GM19452 (cell line): ENCODE measurements around the gene NGB.

Experiments used
- ATAC-seq: cut with Tn5 transposase; IDR thresholded peaks from one replicate; pipeline ENCODE4 v1.9.1; 2021; ENCODE audit not compliant: unreplicated experiment

NGB gene

GRCh38 chr14:77238996-77239395, 32.0 kb downstream of the NGB start:
- no peak for ATAC-seq

DNA sequence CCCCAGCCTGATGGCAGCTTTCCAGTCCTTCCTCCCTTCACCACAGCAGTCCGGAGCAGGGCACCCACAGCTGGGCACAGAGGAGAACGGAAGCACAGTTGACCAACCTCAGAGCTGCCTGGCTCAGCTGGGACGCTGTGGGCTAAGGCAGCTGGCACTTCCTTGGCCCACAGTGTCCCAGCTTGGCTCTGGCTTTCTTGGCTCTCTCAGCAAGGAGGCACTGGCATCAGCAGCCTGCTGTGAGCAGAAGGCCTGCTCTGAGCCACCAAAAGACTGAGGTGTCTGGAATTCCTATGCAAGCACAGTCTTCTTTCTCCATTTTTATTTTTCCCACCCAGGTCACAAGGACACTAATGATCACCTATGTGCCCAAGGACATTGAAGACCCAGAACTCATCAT, 32.6 kb downstream of the NGB start:
- ATAC-seq = no peak

DNA sequence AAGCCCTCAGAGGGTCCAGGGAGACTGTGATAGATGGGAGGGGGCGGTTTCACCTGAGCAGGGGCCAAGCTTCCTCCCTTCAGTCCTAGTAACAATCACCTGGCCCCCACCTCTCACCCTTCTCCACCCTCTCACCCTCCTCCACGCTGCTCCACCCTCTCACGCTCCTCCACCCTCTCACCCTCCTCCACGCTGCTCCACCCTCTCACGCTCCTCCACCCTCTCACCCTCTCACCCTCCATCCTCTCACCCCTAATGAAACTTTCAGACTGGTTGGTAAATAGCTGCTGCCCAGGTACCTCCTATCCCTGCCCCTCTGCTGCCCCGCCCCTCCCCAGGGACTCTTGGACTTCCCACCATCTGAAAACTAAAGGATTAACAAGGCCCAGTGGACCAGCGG, 34.2 kb downstream of the NGB start:
- no peak for ATAC-seq

DNA sequence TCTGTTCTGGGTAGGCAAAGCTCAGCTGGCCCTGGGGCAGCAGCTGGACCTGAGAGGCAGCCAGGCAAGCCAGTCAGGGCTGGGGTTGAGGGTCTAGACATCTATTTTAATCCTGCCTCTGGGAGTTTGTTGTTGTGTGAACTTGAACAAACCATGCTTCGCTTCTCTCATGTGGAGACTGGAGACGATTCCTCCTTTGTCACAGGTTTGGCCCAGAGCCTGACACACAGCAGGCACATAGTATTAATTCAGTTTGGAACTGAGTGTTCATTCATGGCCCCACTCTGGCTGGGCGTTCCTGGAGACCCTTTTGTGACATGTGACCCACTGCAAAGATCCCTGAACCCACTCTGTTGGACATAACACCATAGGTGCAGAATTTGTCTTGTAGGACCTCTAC, 39.3 kb downstream of the NGB start:
- ATAC-seq = no peak

GRCh38 chr14:77230914-77231313, 40.1 kb downstream of the NGB start:
- no peak for ATAC-seq

DNA sequence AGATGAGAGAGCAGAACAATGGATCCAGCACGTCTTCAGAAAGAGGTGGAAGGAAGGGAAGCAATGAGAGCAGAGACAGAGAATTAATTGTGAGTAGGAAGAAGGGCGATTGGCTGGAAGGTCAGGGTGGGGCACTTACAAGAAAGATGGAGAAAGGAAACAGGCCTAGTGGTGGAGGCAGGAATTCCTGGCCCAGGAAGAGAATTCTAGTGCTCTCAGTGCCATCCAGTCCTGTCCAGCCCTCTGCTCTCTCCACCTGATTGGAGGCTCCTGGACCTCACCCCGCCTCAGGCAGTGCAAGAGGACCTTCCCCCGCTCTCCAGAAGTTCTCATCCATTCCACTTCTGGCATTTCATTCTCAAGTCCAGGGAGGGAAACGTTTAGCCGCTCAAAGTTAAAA, 43.0 kb downstream of the NGB start:
- no peak for ATAC-seq

DNA sequence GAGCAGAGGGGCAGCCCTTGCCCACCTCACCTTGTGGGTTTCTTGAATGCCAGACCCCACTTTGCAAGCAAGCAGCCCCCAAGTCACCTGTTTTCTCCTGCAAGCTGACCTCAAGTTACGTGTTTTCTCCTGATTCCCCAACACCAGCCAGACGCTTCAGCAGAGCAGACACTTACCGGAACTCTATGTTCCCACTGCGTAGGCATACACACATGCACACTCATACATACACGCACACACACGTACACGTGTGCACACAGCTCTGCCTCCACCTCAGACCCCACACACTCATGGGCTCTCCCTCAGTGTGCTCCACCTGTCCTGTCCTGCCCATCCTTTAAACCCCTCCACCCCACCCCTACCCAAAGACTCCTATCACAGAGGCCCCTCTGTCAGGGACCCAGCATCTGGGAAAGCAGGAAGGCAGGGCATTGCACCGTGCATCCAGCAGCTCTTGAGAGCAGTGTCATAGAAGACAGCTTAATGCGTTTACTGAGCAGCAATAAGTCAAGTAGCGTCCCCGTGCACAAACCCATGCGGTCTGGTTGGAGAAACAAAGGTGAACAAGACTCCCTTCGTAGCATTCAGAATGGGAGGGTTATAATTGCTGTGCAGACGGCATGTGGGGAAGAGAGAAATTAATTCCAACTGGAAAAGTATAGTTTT, 45.0 kb downstream of the NGB start:
- ATAC-seq = no peak

GRCh38 chr14:77225254-77225653, 45.8 kb downstream of the NGB start:
- ATAC-seq = no peak

GRCh38 chr14:77224212-77224611, 46.8 kb downstream of the NGB start:
- no peak for ATAC-seq

DNA sequence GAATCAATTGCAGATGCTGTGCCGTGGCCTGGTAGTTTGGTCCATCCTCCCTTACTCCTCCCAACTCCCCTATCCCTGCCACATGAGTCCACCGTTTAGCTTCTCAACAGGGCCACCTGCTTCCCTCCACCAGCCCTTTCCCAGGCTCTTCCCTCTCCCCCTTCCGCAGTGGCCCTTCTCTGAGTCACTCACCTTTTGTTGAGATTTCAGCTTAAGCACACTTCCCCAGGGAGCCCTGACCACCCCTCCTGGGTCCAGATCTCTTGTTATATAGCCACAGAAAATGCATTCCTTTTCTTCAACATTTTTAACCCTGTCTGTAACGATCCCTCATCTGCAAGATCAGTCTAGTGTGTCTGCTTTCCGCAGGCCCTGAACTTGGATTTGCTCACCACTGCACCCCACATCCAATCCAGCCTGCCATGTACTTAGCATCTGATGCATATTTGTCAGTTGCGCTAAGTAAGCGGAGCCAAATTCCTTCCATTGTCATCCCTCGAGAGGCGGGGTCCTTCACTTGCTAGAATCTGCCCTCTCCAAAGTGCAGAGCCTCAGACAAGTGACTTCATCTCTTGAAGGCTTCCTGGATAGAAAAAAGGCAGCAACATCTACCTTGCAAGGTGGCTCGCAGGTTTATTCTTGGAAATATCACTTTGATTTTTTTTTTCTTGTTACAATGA, 48.3 kb downstream of the NGB start:
- ATAC-seq = no peak

DNA sequence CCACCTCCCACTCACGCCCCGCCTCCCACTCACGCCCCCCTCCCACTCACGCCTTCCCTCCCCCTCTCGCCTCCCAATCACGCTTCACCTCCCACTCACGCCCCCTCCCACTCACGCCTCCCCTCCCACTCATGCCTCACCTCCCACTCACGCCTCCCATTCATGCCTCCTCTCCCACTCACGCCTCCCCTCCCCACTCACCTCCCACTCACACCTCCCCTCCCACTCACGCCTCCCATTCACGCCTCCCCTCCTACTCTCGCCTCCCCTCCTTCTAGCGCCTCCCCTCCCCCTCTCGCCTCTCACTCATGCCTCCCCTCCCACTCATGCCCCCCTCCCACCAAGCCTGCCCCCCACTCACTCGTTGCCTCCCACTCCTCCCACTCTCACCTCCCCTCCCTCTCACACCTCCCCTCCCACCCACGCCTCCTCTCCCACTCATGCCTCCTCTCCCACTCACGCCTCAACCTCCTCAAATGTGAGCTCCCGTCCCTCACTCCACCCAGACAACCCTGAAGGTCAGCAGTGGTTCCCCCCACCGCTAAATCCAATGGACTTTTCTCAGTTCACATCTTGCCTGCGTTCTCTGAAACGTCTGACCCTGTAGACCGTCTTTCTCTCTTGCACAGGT, 49.6 kb downstream of the NGB start:
- no peak for ATAC-seq

DNA sequence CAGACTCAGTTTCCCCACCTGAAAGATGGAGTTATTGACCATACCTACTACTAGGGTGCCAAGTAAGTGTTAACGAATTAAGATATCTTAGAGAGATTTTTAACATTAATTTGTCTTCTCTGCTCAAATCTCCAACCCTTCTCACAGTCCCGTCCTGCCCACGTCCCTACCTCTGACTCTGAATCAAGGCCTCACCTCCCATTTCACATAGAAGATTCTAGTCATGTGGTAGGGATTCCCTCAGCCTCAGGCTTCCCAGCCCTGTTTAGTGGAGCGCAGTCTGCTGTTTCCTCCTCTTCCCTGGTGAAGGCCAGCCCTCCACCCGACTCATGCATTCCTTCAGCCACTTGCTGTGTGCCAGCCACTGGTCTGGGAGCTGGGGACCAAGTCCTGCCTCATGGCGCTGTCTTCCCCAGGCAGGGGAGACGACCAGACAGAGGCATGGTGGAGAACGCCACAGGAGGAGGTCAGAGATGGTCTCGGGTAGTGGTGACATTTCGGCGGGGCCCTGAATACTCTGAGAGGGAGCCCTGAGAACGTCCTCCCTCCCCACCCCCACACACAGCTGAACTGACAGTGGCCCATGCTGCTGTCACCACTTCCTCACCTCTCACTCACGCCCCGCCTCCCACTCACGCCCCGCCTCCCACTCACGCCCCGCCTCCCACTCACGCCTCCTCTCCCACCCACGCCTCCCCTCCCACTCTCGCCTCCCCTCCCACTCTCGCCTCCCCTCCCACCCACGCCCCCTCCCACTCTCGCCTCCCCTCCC, 50.6 kb downstream of the NGB start:
- ATAC-seq = no peak

DNA sequence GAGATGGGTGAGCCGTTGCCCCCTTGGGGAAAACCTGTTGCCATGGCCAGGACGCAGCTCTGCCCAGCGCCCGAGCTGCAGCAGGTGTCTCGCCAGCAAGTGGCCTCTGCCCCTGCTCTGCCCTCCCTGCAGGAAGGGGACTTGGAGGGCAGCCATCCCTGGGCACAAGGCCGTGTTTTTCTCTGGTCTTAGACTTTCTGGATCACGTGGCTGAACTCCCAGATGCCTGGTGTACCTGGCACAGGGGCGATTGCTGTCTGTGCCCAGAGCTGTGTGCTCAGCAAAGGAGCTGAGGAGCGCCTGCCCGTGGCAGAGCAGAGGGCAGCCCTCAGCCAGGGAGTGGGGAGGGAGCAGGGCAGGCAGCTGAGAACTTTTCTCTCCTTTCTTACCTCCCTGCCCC, 51.4 kb downstream of the NGB start:
- ATAC-seq = no peak

DNA sequence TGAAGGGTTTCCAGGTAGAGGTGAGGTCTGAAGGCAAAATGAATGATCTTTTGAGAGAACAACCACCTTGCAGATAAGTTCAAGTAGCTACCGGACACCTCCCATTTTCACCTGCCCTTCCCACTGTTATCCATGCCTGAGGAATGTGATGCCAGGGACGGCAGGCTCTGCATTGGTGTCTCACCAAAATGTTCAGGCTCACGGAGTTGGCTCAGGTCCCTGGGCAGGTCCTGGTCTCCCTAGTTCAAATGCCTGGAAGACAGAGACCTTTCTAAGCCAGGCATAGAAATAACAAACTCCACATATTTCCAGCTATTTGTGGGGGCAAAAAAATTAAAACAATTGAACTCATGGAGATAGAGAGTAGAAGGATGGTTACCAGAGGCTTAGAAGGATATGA, 53.5 kb downstream of the NGB start:
- no peak for ATAC-seq
